Right kidney (tissue), 9 donors: Measurements from ENCODE around the gene CNTNAP1.
A peak's percentile ranks its signal among the peaks of the same experiment; 100 is the strongest.
"Not testable (repeated sequence)": the region's sequence is repeated elsewhere in the genome, so short reads cannot be mapped to it uniquely, and the experiment has no call there.

ENCODE experiments used
- DNase-seq: peaks from one replicate; pipeline ENCODE4 v3.0.0-alpha.2; 2016
- long read RNA-seq, 8 donors: transcript quantifications; one replicate each; lab custom pipeline, GENCODE V29; 2026

The CNTNAP1 gene
- long read RNA-seq, donor 1, result 0 reads
- long read RNA-seq, donor 2, result 0 reads
- long read RNA-seq, donor 3, result 0 reads
- long read RNA-seq, donor 4, result 0 reads
- long read RNA-seq, donor 5, result 0 reads
- long read RNA-seq, donor 6, result 0 reads
- long read RNA-seq, donor 7, result 0 reads
- long read RNA-seq, donor 8, result 0 reads

- DNase-seq, result no peak
Observed at GRCh38 chr17:42681976-42682721, at the start of gene CNTNAP1. Gene CNTNAP1 (plus strand): TSS chr17:42682531. CDS start chr17:42682830, 299 bp downstream.

GRCh38 chr17:42632949-42633444 is 49.3 kb upstream of the CNTNAP1 start:
- DNase-seq, result no peak

DNA sequence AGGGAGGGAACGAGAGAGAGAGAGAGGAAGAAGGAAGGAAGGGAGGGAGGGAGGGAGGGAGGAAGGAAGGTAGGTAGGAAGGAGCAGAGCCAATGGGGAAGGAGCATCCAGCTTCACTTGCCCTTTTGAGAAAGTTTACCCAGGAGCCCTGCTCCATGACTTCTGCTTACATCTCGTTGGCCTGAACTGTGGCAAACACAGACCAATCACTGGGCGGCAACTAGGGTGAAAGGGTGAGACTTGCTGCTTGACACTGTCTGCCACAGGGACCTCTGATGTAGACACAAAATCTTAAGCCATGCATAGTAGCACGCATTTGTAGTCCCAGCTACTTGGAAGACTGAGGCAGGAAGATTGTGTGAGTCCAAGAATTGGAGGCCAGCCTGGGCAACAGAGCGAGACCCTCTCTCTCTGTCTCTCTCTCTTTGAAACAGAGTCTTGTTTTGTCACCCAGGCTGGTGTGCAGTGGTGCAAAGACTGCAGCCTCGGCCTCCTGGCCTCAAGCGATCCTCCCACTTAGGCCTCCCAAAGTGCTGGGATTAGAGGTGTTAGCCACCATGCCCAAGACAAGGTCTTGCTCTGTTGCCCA is 42.7 kb upstream of the CNTNAP1 start:
- DNase-seq, result no peak

GRCh38 chr17:42640121-42640520 is 42.2 kb upstream of the CNTNAP1 start:
- no peak for DNase-seq

DNA sequence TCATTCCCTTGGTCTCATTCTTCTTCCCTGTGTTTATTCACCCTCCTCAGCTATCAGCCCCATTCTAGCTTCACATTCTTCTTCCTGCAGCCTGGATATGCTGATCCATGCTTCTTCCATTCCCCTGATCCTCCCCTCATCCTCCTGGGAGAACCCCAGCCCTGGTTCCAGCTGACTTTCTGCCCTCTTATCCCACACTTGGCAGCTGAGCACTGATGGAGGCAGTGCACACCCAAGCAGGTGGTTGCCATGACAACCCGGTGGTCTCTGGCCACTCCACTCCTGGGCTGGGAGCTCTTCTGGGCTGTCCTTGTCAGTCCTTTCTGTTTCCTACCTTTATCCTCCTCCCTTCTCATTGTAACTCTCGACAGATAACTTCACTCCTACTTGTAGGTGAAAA is 40.0 kb upstream of the CNTNAP1 start:
- DNase-seq, result no peak

DNA sequence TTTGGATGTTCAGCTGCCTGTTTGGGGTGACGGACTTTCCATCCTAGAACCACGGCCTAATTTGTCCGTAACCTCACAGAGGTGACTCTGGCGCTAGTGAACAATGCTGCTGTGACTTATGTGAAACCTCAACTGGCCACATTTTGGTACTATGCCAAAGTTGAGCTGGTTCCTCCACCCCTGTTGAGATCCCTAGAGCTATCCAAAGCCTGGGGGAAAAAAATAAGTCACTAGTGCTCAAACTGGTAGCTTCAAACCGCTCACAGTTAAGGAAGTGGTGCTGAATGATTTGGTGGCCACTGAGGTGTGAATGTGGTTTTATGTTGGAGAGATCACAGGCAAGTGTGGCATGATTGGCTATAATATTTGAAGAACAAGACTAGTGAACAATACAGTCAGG is 34.6 kb upstream of the CNTNAP1 start:
- no peak for DNase-seq

GRCh38 chr17:42651392-42651791 is 30.9 kb upstream of the CNTNAP1 start:
- DNase-seq, result no peak

GRCh38 chr17:42653179-42654124 is 28.9 kb upstream of the CNTNAP1 start:
- peak; percentile 70 for DNase-seq

- no peak for DNase-seq
Observed at GRCh38 chr17:42655528-42655927, 26.8 kb upstream of the CNTNAP1 start.

- no peak for DNase-seq
Observed at GRCh38 chr17:42657824-42658588, 24.3 kb upstream of the CNTNAP1 start.

- DNase-seq, result peak; percentile 88
Observed at GRCh38 chr17:42659079-42659931, 23.0 kb upstream of the CNTNAP1 start, which contains the start of gene TUBG2. Gene TUBG2 (plus strand): TSS chr17:42659284. CDS start chr17:42659504, 220 bp downstream.

- DNase-seq, result not testable (repeated sequence)
Observed at GRCh38 chr17:42659932-42660274, 22.4 kb upstream of the CNTNAP1 start.

DNA sequence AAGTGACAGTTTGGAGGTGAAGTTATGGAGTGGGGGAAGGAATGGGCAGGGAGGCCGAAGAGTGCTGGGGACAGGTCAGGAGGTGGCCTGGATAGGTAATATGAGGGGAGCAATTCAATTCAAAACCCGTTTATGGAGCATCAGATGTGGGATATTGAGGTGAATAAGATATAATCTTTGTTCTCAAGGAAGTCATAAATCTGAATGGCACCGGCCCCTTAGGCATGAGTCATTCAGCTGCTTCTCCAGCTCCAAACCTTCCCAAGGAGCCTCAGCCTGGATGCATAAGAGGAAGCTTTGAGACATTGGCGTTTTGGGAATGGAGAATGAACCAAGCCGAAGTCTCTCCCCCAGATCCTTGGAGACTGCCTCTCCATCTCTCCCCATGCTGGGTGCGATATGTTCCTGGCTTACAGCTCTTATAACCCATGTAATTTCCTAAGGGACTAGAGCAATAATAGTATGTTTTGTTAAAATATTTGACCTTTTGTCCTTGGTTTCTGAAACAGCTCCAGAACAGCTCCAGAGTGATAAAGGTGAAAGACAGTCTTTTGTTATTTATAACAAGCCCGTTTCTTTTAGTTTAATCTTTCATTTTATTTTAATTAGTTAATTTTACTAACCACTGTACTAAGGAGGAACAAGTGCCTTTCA is 21.5 kb upstream of the CNTNAP1 start:
- no peak for DNase-seq

GRCh38 chr17:42665581-42666001 is 16.7 kb upstream of the CNTNAP1 start:
- no peak for DNase-seq

GRCh38 chr17:42666126-42666525 is 16.2 kb upstream of the CNTNAP1 start:
- not testable (repeated sequence) for DNase-seq

GRCh38 chr17:42667088-42667951 is 15.0 kb upstream of the CNTNAP1 start:
- DNase-seq, result no peak

GRCh38 chr17:42669705-42669976 is 12.7 kb upstream of the CNTNAP1 start:
- peak; percentile 51 for DNase-seq

- DNase-seq, result peak; percentile 69
Observed at GRCh38 chr17:42669977-42670788, 12.1 kb upstream of the CNTNAP1 start.
